Activated gamma-delta T cell treated with Interleukin-2 at 50 U/mL for 16 hours (primary cell): ENCODE data around the gene ZCCHC12.

Source experiments
- DNase-seq: peaks from one replicate; pipeline ENCODE4 v3.0.0-alpha.2; 2020

The ZCCHC12 gene

DNA sequence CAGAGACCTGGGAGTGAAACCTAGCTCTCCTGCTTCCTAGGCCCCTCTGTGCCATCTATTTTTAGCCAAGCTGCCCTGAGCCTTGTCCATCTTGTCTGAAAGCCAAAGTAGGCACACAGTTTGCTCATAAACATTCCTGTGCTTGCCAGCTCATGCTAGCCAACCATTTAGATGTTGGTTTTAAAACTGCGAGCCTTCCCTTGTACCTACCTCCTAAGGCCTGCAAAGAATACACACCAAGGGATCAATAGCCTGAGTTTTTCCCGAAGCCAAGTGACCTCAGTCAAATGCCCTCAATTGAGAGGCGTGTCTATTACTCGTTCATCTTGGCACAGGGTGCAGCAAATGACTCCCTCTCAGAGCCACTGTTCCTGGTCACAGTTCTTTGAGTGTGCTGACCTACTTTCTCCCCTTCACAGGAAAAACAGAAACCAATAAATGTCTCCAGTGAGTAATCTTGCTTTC, 48.5 kb downstream of the ZCCHC12 start:
- no peak for DNase-seq
